H1 (cell line): Measurements from ENCODE around the gene NHS. TPM values are rescaled to one million over a fixed set of nuclear protein-coding genes. Genes with fewer than 3 reads are reported as not detected.

Experiments used
- CTCF ChIA-PET: fragments of 300-600 bp; sonication (Branson Sonifier 250); formaldehyde crosslinking; loops from one replicate; lab custom pipeline; 2021; ENCODE audit not compliant: partially characterized antibody; lab: Charles Lee
- POLR2A ChIA-PET: fragments of 300-600 bp; sonication (Branson Sonifier 250); formaldehyde crosslinking; loops from one replicate; lab custom pipeline; 2021; ENCODE audit warnings: inconsistent platforms; ENCODE audit not compliant: partially characterized antibody; lab: Charles Lee
- DNase-seq, 2 experiments: peaks; one replicate each; pipeline versions ENCODE4 v3.0.0 to v3.0.0-alpha.2; 2010 to 2022; ENCODE audit warnings: low spot score in 2 of 2, low read depth in 1 of 2, mixed read lengths in 1 of 2
- FAIRE-seq: peaks from 2 replicates; lab custom pipeline; 2011; peaks lifted over from hg19 to GRCh38; lab: Jason Lieb, UNC
- H2AFZ ChIP-seq: 2 replicates; pipeline ENCODE4 v1.8.1; 2012; ENCODE audit warnings: low read length, inconsistent platforms
- H2AK5ac ChIP-seq: 2 replicates; pipeline ENCODE4 v1.6.1; 2013; ENCODE audit warnings: low read depth, low read length
- H2BK120ac ChIP-seq: replicated peaks from 2 replicates; pipeline ENCODE3; 2013; ENCODE audit warnings: low read depth, low read length, inconsistent platforms
- H2BK12ac ChIP-seq: 2 replicates; pipeline ENCODE4 v1.6.1; 2013; ENCODE audit warnings: low read depth, low read length
- H2BK15ac ChIP-seq: 2 replicates; pipeline ENCODE4 v1.6.1; 2013; ENCODE audit warnings: low read length
- H2BK20ac ChIP-seq: 2 replicates; pipeline ENCODE4 v1.6.1; 2013; ENCODE audit warnings: low read length
- H2BK5ac ChIP-seq: 2 replicates; pipeline ENCODE4 v1.6.1; 2013; ENCODE audit warnings: low read depth, low read length
- H3K14ac ChIP-seq: 2 replicates; pipeline ENCODE4 v1.6.1; 2013; ENCODE audit warnings: inconsistent platforms; ENCODE audit not compliant: insufficient read length
- H3K18ac ChIP-seq: 2 replicates; pipeline ENCODE4 v1.6.1; 2013; ENCODE audit warnings: low read length; ENCODE audit errors: extremely low read depth
- H3K23ac ChIP-seq: 2 replicates; pipeline ENCODE4 v1.6.1; 2013; ENCODE audit warnings: inconsistent platforms; ENCODE audit not compliant: insufficient read length
- H3K23me2 ChIP-seq: 2 replicates; pipeline ENCODE4 v1.6.1; 2013; ENCODE audit warnings: low read depth, low read length
- H3K27ac ChIP-seq: 2 replicates; pipeline ENCODE4 v1.6.1; 2011; ENCODE audit warnings: low read depth, low read length, inconsistent platforms
- H3K27me3 ChIP-seq, 4 experiments: replicated peaks in 1 of 4; 1 replicate in 1 of 4; 2 replicates in 3 of 4; pipeline versions ENCODE4 v1.6.1 to v1.8.1; 2011 to 2013; ENCODE audit warnings: low read length in 3 of 4, mild to moderate bottlenecking in 3 of 4, inconsistent platforms in 2 of 4, mixed read lengths in 2 of 4, moderate library complexity in 1 of 4; ENCODE audit not compliant: control insufficient read depth in 3 of 4, insufficient read depth in 3 of 4; ENCODE audit errors: extremely low read depth in 1 of 4
- H3K36me3 ChIP-seq, 4 experiments: 2 replicates each; pipeline versions ENCODE4 v1.6.1 to v1.8.1; 2011 to 2013; ENCODE audit warnings: mild to moderate bottlenecking in 4 of 4, low read length in 3 of 4, moderate library complexity in 2 of 4, control low read depth in 1 of 4, inconsistent platforms in 1 of 4; ENCODE audit not compliant: insufficient read depth in 4 of 4, control insufficient read depth in 2 of 4
- H3K4ac ChIP-seq: replicated peaks from 2 replicates; pipeline ENCODE3; 2013; ENCODE audit warnings: low read length, low read depth, mixed read lengths, inconsistent platforms; ENCODE audit not compliant: insufficient read length
- H3K4me1 ChIP-seq, 4 experiments: replicated peaks in 1 of 4; 1 replicate in 1 of 4; 2 replicates in 3 of 4; pipeline versions ENCODE4 v1.6.1 to v1.8.1; 2011 to 2013; ENCODE audit warnings: low read length in 3 of 4, inconsistent platforms in 2 of 4, mixed read lengths in 1 of 4; ENCODE audit not compliant: insufficient read depth in 4 of 4, control insufficient read depth in 3 of 4
- H3K4me2 ChIP-seq, 2 experiments: 2 replicates each; pipeline versions ENCODE4 v1.6.1 to v1.8.1; 2011 to 2013; ENCODE audit warnings: low read depth in 2 of 2, low read length in 2 of 2, control low read depth in 1 of 2, inconsistent platforms in 1 of 2, mild to moderate bottlenecking in 1 of 2; ENCODE audit not compliant: insufficient read depth in 1 of 2
- H3K4me3 ChIP-seq, 4 experiments: fragments of 200-600, 300-600 bp in 1 of 4; sonication (generic), shearing (Covaris generic), sonication (Bioruptor Twin) in 1 of 4; 2 replicates each; pipeline versions ENCODE4 v1.5.1 to v1.8.1; 2011 to 2016; ENCODE audit warnings: low read length in 4 of 4, low read depth in 3 of 4, control low read depth in 2 of 4, inconsistent platforms in 2 of 4, mild to moderate bottlenecking in 2 of 4, mixed read lengths in 1 of 4, moderate library complexity in 1 of 4; ENCODE audit not compliant: insufficient read depth in 2 of 4; ENCODE audit errors: extremely low read depth in 1 of 4
- H3K56ac ChIP-seq: replicated peaks from 2 replicates; pipeline ENCODE3; 2013; ENCODE audit warnings: low read depth, mild to moderate bottlenecking, mixed read lengths, low read length, inconsistent platforms; ENCODE audit not compliant: insufficient read length
- H3K79me1 ChIP-seq: 2 replicates; pipeline ENCODE4 v1.6.1; 2013; ENCODE audit warnings: low read depth, low read length, control low read depth
- H3K79me2 ChIP-seq, 2 experiments: 2 replicates each; pipeline versions ENCODE4 v1.6.1 to v1.8.1; 2012 to 2013; ENCODE audit warnings: low read length in 2 of 2, mild to moderate bottlenecking in 2 of 2, inconsistent platforms in 1 of 2; ENCODE audit not compliant: insufficient read depth in 2 of 2, control insufficient read depth in 1 of 2
- H3K9ac ChIP-seq, 4 experiments: replicated peaks in 1 of 4; 1 replicate in 1 of 4; 2 replicates in 3 of 4; pipeline versions ENCODE4 v1.6.1 to v1.8.1; 2011 to 2013; ENCODE audit warnings: low read depth in 3 of 4, low read length in 3 of 4, control low read depth in 2 of 4, mild to moderate bottlenecking in 2 of 4, moderate library complexity in 2 of 4, inconsistent platforms in 1 of 4; ENCODE audit errors: extremely low read depth in 1 of 4
- H3K9me3 ChIP-seq, 2 experiments: 2 replicates each; pipeline versions ENCODE4 v1.6.1 to v1.8.1; 2012 to 2013; ENCODE audit warnings: mild to moderate bottlenecking in 2 of 2, moderate library complexity in 2 of 2, control low read depth in 1 of 2, inconsistent platforms in 1 of 2, low read depth in 1 of 2, low read length in 1 of 2, mixed read lengths in 1 of 2; ENCODE audit not compliant: insufficient read depth in 2 of 2
- H4K20me1 ChIP-seq, 2 experiments: replicated peaks in 1 of 2; 2 replicates each; pipeline versions ENCODE3 to v1.8.1; 2011 to 2013; ENCODE audit warnings: inconsistent platforms in 2 of 2, low read length in 2 of 2, mild to moderate bottlenecking in 1 of 2; ENCODE audit not compliant: insufficient read depth in 2 of 2, control insufficient read depth in 1 of 2
- H4K5ac ChIP-seq: 2 replicates; pipeline ENCODE4 v1.6.1; 2013; ENCODE audit warnings: low read length, low read depth, mixed read lengths, inconsistent platforms; ENCODE audit not compliant: insufficient read length
- H4K8ac ChIP-seq: 2 replicates; pipeline ENCODE4 v1.8.0; 2013; ENCODE audit warnings: mild to moderate bottlenecking, moderate library complexity, low read length, inconsistent platforms; ENCODE audit not compliant: insufficient read depth; ENCODE audit errors: extremely low read depth
- H4K91ac ChIP-seq: replicated peaks from 2 replicates; pipeline ENCODE3; 2013; ENCODE audit warnings: low read length, mixed read lengths, inconsistent platforms; ENCODE audit not compliant: insufficient read length
- RXRA ChIP-seq: IDR thresholded peaks from 2 replicates; pipeline ENCODE4 v1.6.1; 2011; ENCODE audit warnings: low read depth, mild to moderate bottlenecking, low read length, moderate library complexity; ENCODE audit not compliant: insufficient read depth
- WGBS, 2 experiments: shearing (Covaris generic) in 1 of 2; methylation state at CpG; one replicate each; pipeline versions ENCODE4 v1.1.6 to v1.1.7; 2013 to 2015; ENCODE audit warnings: low lambda C conversion rate in 2 of 2, mixed read lengths in 2 of 2, inconsistent platforms in 1 of 2, low coverage in 1 of 2, missing lambda C conversion rate in 1 of 2; ENCODE audit not compliant: insufficient replicate concordance in 2 of 2, insufficient coverage in 1 of 2, insufficient read length in 1 of 2; ENCODE audit errors: extremely low coverage in 1 of 2, missing lambda C conversion rate in 1 of 2; 5-methylcytosine and 5-hydroxymethylcytosine counted together
- polyA plus RNA-seq, 7 experiments: library from polyadenylated mRNA; depleted of rRNA in 3 of 7; stranded (reverse) in 5 of 7; unstranded in 2 of 7; fragments of >200 nt in 5 of 7; fragments of 200-250 nt in 2 of 7; gene quantifications; 1 replicate in 5 of 7; 2 replicates in 1 of 7; 4 replicates in 1 of 7; pipeline versions ENCODE4 v1.2.1 to v1.2.3, GENCODE V29; 2011 to 2013; ENCODE audit warnings: missing spikeins in 2 of 7, mixed read lengths in 2 of 7
- total RNA-seq: library from RNA; stranded (reverse); fragmentation: NEBNext Ultra II Directional; extraction: Animal tissue kit (Norgen Biotek cat#: 25700); gene quantifications from 2 replicates; pipeline ENCODE4 v1.2.1, GENCODE V29; 2021

NHS gene
- total and polyA plus RNA-seq, 2 of the 8 experiments (the other 6 are each of a cell fraction or from before 2014, with no cell fraction given), result 2.2 to 6.7 TPM

DNA sequence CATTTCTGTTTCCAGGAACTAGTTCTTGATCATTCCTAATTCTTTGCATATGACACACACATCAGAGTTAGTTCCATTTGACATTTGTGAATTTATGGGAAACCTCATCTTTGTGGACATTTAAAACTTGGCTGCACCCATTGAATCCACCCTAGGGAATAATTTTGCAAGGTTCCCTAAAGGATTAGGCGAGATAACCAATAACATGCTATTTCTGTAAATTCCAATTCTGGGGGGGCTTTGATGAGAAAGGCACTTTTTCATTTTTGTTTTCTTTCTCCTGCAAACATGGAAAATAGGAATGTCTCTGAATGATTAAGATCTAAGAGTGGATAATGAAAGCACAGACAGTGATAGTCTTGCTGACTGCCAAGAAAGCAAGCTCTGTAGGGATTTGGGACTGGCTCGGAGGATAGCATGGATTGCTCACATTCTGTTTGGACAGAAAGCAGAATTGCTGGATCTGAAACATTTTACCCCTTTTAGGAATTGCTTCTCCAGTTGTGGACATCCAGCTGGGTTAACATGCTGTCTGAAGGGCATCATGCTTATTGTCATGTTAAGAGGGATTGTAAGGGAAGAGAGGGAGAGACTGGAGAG is 145.1 kb downstream of the NHS start:
- H2BK5ac ChIP-seq, result no peak overlapping the region
- no peak overlapping the region for H2AK5ac ChIP-seq
- CTCF ChIA-PET, result no interaction called here
- no peak overlapping the region for H4K91ac ChIP-seq
- no peaks in the 10 kb centered on the region for H3K27me3 ChIP-seq
- no peak overlapping the region for H2BK12ac ChIP-seq
- H3K27ac ChIP-seq, result no peak overlapping the region
- H3K9me3 ChIP-seq, result no peaks in the 10 kb centered on the region; a peak in 1 of 4 replicates
- no peak overlapping the region for H2BK120ac ChIP-seq
- no peak overlapping the region for H3K4me2 ChIP-seq
- TF ChIP-seq RXRA, result no peak
- H3K4me1 ChIP-seq, result peaks cover 0 to 8% (median 5%) of the 10 kb centered on the region in 4 experiments; a peak in 4 of 7 replicates
- H3K9ac ChIP-seq, result no peak overlapping the region
- no peak overlapping the region for H3K14ac ChIP-seq
- no peaks in the 10 kb centered on the region for H3K79me2 ChIP-seq
- FAIRE-seq, result peak; percentile 66
- H3K36me3 ChIP-seq, result no peaks in the 10 kb centered on the region
- no peaks in the 10 kb centered on the region for H3K23me2 ChIP-seq
- no peak overlapping the region for H2BK20ac ChIP-seq
- no peak for DNase-seq
- no peak overlapping the region for H4K5ac ChIP-seq
- H4K8ac ChIP-seq, result no peak overlapping the region
- WGBS, 2 experiments, result 87% methylated on average over 2 of the region's 2 CpGs; no CpG with 5 or more reads in 1 of the 2 experiments
- no peak overlapping the region for H3K4me3 ChIP-seq
- H3K4ac ChIP-seq, result no peak overlapping the region
- H3K23ac ChIP-seq, result no peak overlapping the region
- H4K20me1 ChIP-seq, result no peaks in the 10 kb centered on the region
- H3K79me1 ChIP-seq, result no peaks in the 10 kb centered on the region
- no peak overlapping the region for H2BK15ac ChIP-seq
- H3K18ac ChIP-seq, result no peak overlapping the region
- H2AFZ ChIP-seq, result no peak overlapping the region
- H3K56ac ChIP-seq, result no peak overlapping the region
- POLR2A ChIA-PET, result no interaction called here
